Measurements from ENCODE around the gene ZNF331. TPM values are rescaled to one million over a fixed set of nuclear protein-coding genes. Genes with fewer than 3 reads are reported as not detected.

The ZNF331 gene
- total RNA-seq, 1 experiment from 2014 or later = 57.2 TPM

GRCh38 chr19:53579518-53579917 is 41.6 kb downstream of the ZNF331 start:
- no peak for TF ChIP-seq CTCF (conservative IDR thresholded peaks at IDR 0.05)
- no peak overlapping the region for H2BK20ac ChIP-seq (ENCODE audit: low read depth, low read length, poor library complexity, severe bottlenecking)
- Mint-ChIP-seq H3K27ac (no peak overlapping the region), H3K4me3 (no peak overlapping the region), H3K36me3 (ENCODE audit: insufficient read depth in 1 of 3, low read depth in 3 of 3) (peaks cover 52 to 64% (median 59%) of the 10 kb centered on the region in 3 experiments), H3K27me3 (ENCODE audit: low read depth) (peaks cover 1% of the 10 kb centered on the region), H3K9me3 (peaks cover 36 to 45% of the 10 kb centered on the region in 2 experiments), H3K4me1 (peaks cover 16 to 18% of the 10 kb centered on the region in 2 experiments)
- WGBS (ENCODE audit: extremely low coverage, insufficient read length, low lambda C conversion rate) = no CpG with 5 or more reads among the region's 2 CpGs
- H2BK12ac ChIP-seq (ENCODE audit: insufficient read length, low read depth, low read length) = no peak overlapping the region
- H3K9ac ChIP-seq (ENCODE audit: extremely low read depth, insufficient read length, low read length) = no peak overlapping the region
- H3K79me2 ChIP-seq (ENCODE audit: insufficient read depth, low read length) = no peaks in the 10 kb centered on the region
- no peak overlapping the region for H3T11ph ChIP-seq (ENCODE audit: low read length)
- H4K8ac ChIP-seq (replicated peaks; ENCODE audit: insufficient read length, low read depth, low read length) = no peak overlapping the region
- H4K20me1 ChIP-seq (ENCODE audit: control insufficient read depth, insufficient read depth, insufficient read length) = no peaks in the 10 kb centered on the region
- no peak overlapping the region for H3K4ac ChIP-seq (ENCODE audit: low read depth, low read length)
- no peak overlapping the region for H2AFZ ChIP-seq (ENCODE audit: low read length)
- H3K9me3 ChIP-seq (ENCODE audit: control insufficient read depth, low read depth, low read length) = peaks cover 25% of the 10 kb centered on the region
- H4K5ac ChIP-seq (ENCODE audit: insufficient read length, low read depth, low read length) = no peak overlapping the region
- H3K4me1 ChIP-seq (ENCODE audit: insufficient read depth, low read length) = no peaks in the 10 kb centered on the region
- H2AK5ac ChIP-seq (ENCODE audit: insufficient read length, low read length) = no peak overlapping the region
- no peak overlapping the region for H2BK5ac ChIP-seq (ENCODE audit: insufficient read length, low read length)
- H3K23me2 ChIP-seq (ENCODE audit: insufficient read length, low read depth, low read length, poor library complexity, severe bottlenecking) = no peaks in the 10 kb centered on the region
- H3K27ac ChIP-seq (ENCODE audit: insufficient read length, low read depth, low read length) = no peak overlapping the region
- H3K27me3 ChIP-seq (ENCODE audit: insufficient read depth, low read length) = no peaks in the 10 kb centered on the region
- no peak overlapping the region for H3K4me2 ChIP-seq (ENCODE audit: insufficient read depth, insufficient read length, low read length)
- no peak overlapping the region for H2BK15ac ChIP-seq (ENCODE audit: low read depth, low read length)
- no peak for DNase-seq
- no peak overlapping the region for H4K91ac ChIP-seq (ENCODE audit: insufficient read length, low read depth, low read length)
- H3K18ac ChIP-seq (ENCODE audit: insufficient read length, low read depth, low read length) = no peak overlapping the region
- H2BK120ac ChIP-seq (ENCODE audit: low read depth, low read length, poor library complexity, severe bottlenecking) = no peak overlapping the region
- no peaks in the 10 kb centered on the region for H3K79me1 ChIP-seq (ENCODE audit: insufficient read depth, low read depth, low read length, poor library complexity, severe bottlenecking)
- H3K14ac ChIP-seq (ENCODE audit: insufficient read depth, low read length) = no peak overlapping the region
- H3K23ac ChIP-seq (ENCODE audit: insufficient read length, low read depth, low read length) = no peak overlapping the region
- no peak overlapping the region for H3K56ac ChIP-seq (ENCODE audit: insufficient read length, low read depth, low read length)

All from H9 (cell line).